Measurements from ENCODE around the gene HS3ST4. TPM values are rescaled to one million over a fixed set of nuclear protein-coding genes. Genes with fewer than 3 reads are reported as not detected.

Gene HS3ST4
- total and polyA plus RNA-seq, 2 donors (not counting 1 experiment from before 2014, with no cell fraction given), result not detected

DNA sequence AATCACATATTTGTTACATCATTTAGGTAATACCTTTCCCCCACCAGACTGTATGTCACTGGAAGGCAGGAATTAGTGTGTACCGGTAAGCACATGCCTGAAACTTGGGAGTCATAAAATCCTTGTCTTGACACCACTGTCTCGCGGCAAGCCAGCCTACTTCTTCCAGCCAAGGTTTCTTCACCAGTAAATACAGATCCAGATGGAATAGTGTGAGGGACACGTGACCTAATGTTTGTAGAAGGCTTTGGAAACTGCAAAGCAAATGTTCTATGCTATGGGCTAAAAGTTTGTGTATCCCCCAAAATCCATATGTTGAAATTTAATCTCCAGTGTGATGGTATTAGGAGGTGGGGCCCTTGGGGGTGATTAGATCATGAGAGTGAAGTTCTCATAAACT is 126.1 kb downstream of the HS3ST4 start:
- H3K4me1 ChIP-seq (ENCODE audit: control insufficient read depth, extremely low read depth, insufficient read depth, low read length), result no peaks in the 10 kb centered on the region
- no peak overlapping the region for H3K9ac ChIP-seq (ENCODE audit: insufficient read depth, low read length)
- no peak for DNase-seq (ENCODE audit: low read depth in 2 of 2)
- no peak overlapping the region for H3K27ac ChIP-seq (ENCODE audit: insufficient read depth, low read length)
- H3K79me2 ChIP-seq (ENCODE audit: control insufficient read depth, insufficient read depth, low read length), result no peaks in the 10 kb centered on the region
- H2AFZ ChIP-seq (ENCODE audit: low read length), result no peak overlapping the region
- no peaks in the 10 kb centered on the region for H3K9me3 ChIP-seq (ENCODE audit: control insufficient read depth, insufficient read depth, low read depth, low read length)
- TF ChIP-seq, protein P1, sequence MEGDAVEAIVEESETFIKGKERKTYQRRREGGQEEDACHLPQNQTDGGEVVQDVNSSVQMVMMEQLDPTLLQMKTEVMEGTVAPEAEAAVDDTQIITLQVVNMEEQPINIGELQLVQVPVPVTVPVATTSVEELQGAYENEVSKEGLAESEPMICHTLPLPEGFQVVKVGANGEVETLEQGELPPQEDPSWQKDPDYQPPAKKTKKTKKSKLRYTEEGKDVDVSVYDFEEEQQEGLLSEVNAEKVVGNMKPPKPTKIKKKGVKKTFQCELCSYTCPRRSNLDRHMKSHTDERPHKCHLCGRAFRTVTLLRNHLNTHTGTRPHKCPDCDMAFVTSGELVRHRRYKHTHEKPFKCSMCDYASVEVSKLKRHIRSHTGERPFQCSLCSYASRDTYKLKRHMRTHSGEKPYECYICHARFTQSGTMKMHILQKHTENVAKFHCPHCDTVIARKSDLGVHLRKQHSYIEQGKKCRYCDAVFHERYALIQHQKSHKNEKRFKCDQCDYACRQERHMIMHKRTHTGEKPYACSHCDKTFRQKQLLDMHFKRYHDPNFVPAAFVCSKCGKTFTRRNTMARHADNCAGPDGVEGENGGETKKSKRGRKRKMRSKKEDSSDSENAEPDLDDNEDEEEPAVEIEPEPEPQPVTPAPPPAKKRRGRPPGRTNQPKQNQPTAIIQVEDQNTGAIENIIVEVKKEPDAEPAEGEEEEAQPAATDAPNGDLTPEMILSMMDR (conservative IDR thresholded peaks at IDR 0.05 in 1 of 2, IDR thresholded peaks at IDR 0.05 in 1 of 2; ENCODE audit: low read depth in 1 of 2, low read length in 2 of 2), result no peak
- TF ChIP-seq EZH2 (IDR thresholded peaks at IDR 0.05; ENCODE audit: low read length, missing control alignments), result no peak
- H3K4me2 ChIP-seq (ENCODE audit: extremely low read depth, insufficient read depth, low read length), result no peak overlapping the region
- no peaks in the 10 kb centered on the region for H3K27me3 ChIP-seq (ENCODE audit: control insufficient read depth, insufficient read depth, low read length)
- H4K20me1 ChIP-seq (ENCODE audit: control insufficient read depth, extremely low read depth, insufficient read depth, low read length), result no peaks in the 10 kb centered on the region
- H3K36me3 ChIP-seq (ENCODE audit: control insufficient read depth, insufficient read depth, low read length), result no peaks in the 10 kb centered on the region
- H3K4me3 ChIP-seq (replicated peaks in 1 of 4; ENCODE audit: control extremely low read depth in 1 of 4, insufficient read depth in 1 of 4, low read depth in 3 of 4, low read length in 4 of 4), result no peak overlapping the region

DNA sequence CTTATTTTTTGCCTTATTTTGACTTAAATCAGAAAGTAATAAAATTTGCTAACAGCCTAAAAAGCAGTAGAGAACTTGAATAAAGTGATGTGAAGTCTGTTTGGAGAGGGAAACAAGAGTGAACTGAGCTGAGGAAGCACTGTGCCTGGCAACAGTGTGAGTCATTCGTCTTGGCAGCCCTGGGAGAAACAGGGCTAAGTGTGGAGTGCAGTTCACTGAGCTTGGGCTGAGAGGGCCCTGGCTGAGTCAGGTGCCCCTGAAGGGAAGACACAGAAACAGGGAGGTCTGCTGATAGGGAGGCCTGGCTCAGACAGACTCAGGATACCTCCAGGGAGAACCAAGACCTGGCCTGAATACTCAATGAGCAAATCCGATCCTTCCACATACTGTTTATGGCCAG is 132.1 kb downstream of the HS3ST4 start:
- H4K20me1 ChIP-seq (ENCODE audit: control insufficient read depth, extremely low read depth, insufficient read depth, low read length), result no peaks in the 10 kb centered on the region
- no peaks in the 10 kb centered on the region for H3K79me2 ChIP-seq (ENCODE audit: control insufficient read depth, insufficient read depth, low read length)
- no peaks in the 10 kb centered on the region for H3K27me3 ChIP-seq (ENCODE audit: control insufficient read depth, insufficient read depth, low read length)
- H3K4me3 ChIP-seq (replicated peaks in 1 of 4; ENCODE audit: control extremely low read depth in 1 of 4, insufficient read depth in 1 of 4, low read depth in 3 of 4, low read length in 4 of 4), result no peak overlapping the region
- H3K9me3 ChIP-seq (ENCODE audit: control insufficient read depth, insufficient read depth, low read depth, low read length), result no peaks in the 10 kb centered on the region
- no peak overlapping the region for H3K9ac ChIP-seq (ENCODE audit: insufficient read depth, low read length)
- no peaks in the 10 kb centered on the region for H3K4me1 ChIP-seq (ENCODE audit: control insufficient read depth, extremely low read depth, insufficient read depth, low read length)
- no peak overlapping the region for H3K27ac ChIP-seq (ENCODE audit: insufficient read depth, low read length)
- no peak for TF ChIP-seq EZH2 (IDR thresholded peaks at IDR 0.05; ENCODE audit: low read length, missing control alignments)
- TF ChIP-seq, protein P1 (conservative IDR thresholded peaks at IDR 0.05 in 1 of 2, IDR thresholded peaks at IDR 0.05 in 1 of 2; ENCODE audit: low read depth in 1 of 2, low read length in 2 of 2), result no peak
- H3K4me2 ChIP-seq (ENCODE audit: extremely low read depth, insufficient read depth, low read length), result no peak overlapping the region
- no peak overlapping the region for H2AFZ ChIP-seq (ENCODE audit: low read length)
- no peaks in the 10 kb centered on the region for H3K36me3 ChIP-seq (ENCODE audit: control insufficient read depth, insufficient read depth, low read length)
- DNase-seq (ENCODE audit: low read depth in 2 of 2), result no peak

DNA sequence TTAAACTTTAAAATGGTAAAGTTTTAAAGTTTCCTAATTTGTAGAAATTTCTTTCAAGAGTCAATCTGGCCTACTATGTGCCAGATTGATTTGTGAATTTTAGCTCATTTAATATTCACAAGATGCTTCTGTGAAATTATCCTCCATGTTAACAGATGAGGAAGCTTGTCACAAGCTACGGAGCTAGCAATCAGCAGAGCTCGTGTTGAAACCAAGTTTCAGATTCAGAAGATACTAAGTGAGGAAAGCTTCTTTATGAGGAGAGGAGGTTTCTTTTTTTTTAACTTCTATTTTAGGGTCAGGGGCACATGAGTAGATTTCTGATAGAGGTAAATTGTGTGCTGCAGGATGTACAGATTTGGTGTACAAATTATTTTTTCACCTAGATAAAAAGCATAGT is 135.9 kb downstream of the HS3ST4 start:
- no peaks in the 10 kb centered on the region for H3K9me3 ChIP-seq (ENCODE audit: control insufficient read depth, insufficient read depth, low read depth, low read length)
- H3K4me2 ChIP-seq (ENCODE audit: extremely low read depth, insufficient read depth, low read length), result no peak overlapping the region
- H3K27me3 ChIP-seq (ENCODE audit: control insufficient read depth, insufficient read depth, low read length), result no peaks in the 10 kb centered on the region
- H3K36me3 ChIP-seq (ENCODE audit: control insufficient read depth, insufficient read depth, low read length), result no peaks in the 10 kb centered on the region
- H3K9ac ChIP-seq (ENCODE audit: insufficient read depth, low read length), result no peak overlapping the region
- DNase-seq (ENCODE audit: low read depth in 2 of 2), result no peak
- H2AFZ ChIP-seq (ENCODE audit: low read length), result no peak overlapping the region
- H3K79me2 ChIP-seq (ENCODE audit: control insufficient read depth, insufficient read depth, low read length), result no peaks in the 10 kb centered on the region
- no peak overlapping the region for H3K4me3 ChIP-seq (replicated peaks in 1 of 4; ENCODE audit: control extremely low read depth in 1 of 4, insufficient read depth in 1 of 4, low read depth in 3 of 4, low read length in 4 of 4)
- H4K20me1 ChIP-seq (ENCODE audit: control insufficient read depth, extremely low read depth, insufficient read depth, low read length), result no peaks in the 10 kb centered on the region
- TF ChIP-seq, protein P1 (conservative IDR thresholded peaks at IDR 0.05 in 1 of 2, IDR thresholded peaks at IDR 0.05 in 1 of 2; ENCODE audit: low read depth in 1 of 2, low read length in 2 of 2), result no peak
- no peak for TF ChIP-seq EZH2 (IDR thresholded peaks at IDR 0.05; ENCODE audit: low read length, missing control alignments)
- H3K4me1 ChIP-seq (ENCODE audit: control insufficient read depth, extremely low read depth, insufficient read depth, low read length), result no peaks in the 10 kb centered on the region
- no peak overlapping the region for H3K27ac ChIP-seq (ENCODE audit: insufficient read depth, low read length)
